Peyer's patch (tissue), 4 donors: ENCODE measurements around the gene GGA1. TPM values are rescaled to one million over a fixed set of nuclear protein-coding genes. Genes with fewer than 3 reads are reported as not detected.

Source experiments
- DNase-seq, 3 donors: peaks; one replicate each; pipeline ENCODE4 v3.0.0-alpha.2; 2017 to 2019
- H3K27ac ChIP-seq, 4 donors: fragments of 200-600 bp; sonication (generic); one replicate each; pipeline ENCODE4 v1.5.1; 2016 to 2019
- H3K27me3 ChIP-seq, 2 donors: fragments of 200-600 bp; sonication (generic); one replicate each; pipeline ENCODE4 v1.5.1; 2019
- H3K36me3 ChIP-seq, 3 donors: fragments of 200-600 bp; sonication (generic); one replicate each; pipeline ENCODE4 v1.5.1; 2016 to 2019
- H3K4me1 ChIP-seq, 4 donors: fragments of 200-600 bp; sonication (generic); one replicate each; pipeline ENCODE4 v1.5.1; 2016 to 2019
- H3K4me3 ChIP-seq, 4 donors: fragments of 200-600 bp; sonication (generic); 1 replicate in 3 of 4; 2 replicates in 1 of 4; pipeline ENCODE4 v1.5.1; 2016 to 2019; ENCODE audit warnings: mild to moderate bottlenecking in 1 of 4
- H3K9me3 ChIP-seq, 4 donors: fragments of 200-600 bp; sonication (generic); one replicate each; pipeline ENCODE4 v1.5.1; 2016 to 2019; ENCODE audit warnings: mild to moderate bottlenecking in 1 of 4
- CTCF ChIP-seq, 6 experiments: fragments of 450-650 bp in 4 of 6; fragments of 200-600 bp in 2 of 6; sonication (generic) in 1 of 6; IDR thresholded peaks; one replicate each; pipeline ENCODE4 v1.5.1; 2017 to 2019; ENCODE audit warnings: antibody characterized with exemption in 6 of 6, mild to moderate bottlenecking in 3 of 6, moderate library complexity in 1 of 6
- POLR2A ChIP-seq, 2 donors: fragments of 450-650 bp; IDR thresholded peaks; one replicate each; pipeline ENCODE4 v1.5.1; 2017; ENCODE audit warnings: antibody characterized with exemption in 2 of 2, mild to moderate bottlenecking in 2 of 2, moderate library complexity in 2 of 2
- total RNA-seq, 4 donors: library from RNA; depleted of rRNA; stranded (reverse); fragments of >200 nt; gene quantifications; one replicate each; pipeline ENCODE4 v1.1.0, GENCODE V29; 2016

The GGA1 gene
- total RNA-seq, 4 donors from 2014 or later: 67.1 to 189 (median 117) TPM

GRCh38 chr22:37621352-37621860 lies 12.8 kb downstream of the GGA1 start:
- peak overlapping the region in 1 of 4 donors; percentile 47 for H3K27ac ChIP-seq
- H3K4me1 ChIP-seq: peaks cover 0 to 27% (median 19%) of the 10 kb centered on the region in 4 donors
- TF ChIP-seq CTCF (IDR thresholded peaks at IDR 0.05) (no peak), POLR2A (IDR thresholded peaks at IDR 0.05) (no peak)
- no peaks in the 10 kb centered on the region for H3K27me3 ChIP-seq
- DNase-seq: peak; percentile 44 to 77 (median 77)
- no peak overlapping the region for H3K4me3 ChIP-seq
- peaks cover 0 to 80% (median 0%) of the 10 kb centered on the region in 3 donors for H3K36me3 ChIP-seq
- no peaks in the 10 kb centered on the region for H3K9me3 ChIP-seq

GRCh38 chr22:37623075-37624016 lies 14.7 kb downstream of the GGA1 start:
- Histone ChIP-seq H3K9me3 (no peaks in the 10 kb centered on the region), H3K36me3 (peaks cover 0 to 64% (median 0%) of the 10 kb centered on the region in 3 donors), H3K27ac (peak overlapping the region; percentile 38 to 72 (median 50)), H3K4me3 (no peak overlapping the region), H3K27me3 (no peaks in the 10 kb centered on the region), H3K4me1 (peaks cover 3 to 41% (median 36%) of the 10 kb centered on the region in 4 donors)
- peak; percentile 77 to 86 (median 80) for DNase-seq
- TF ChIP-seq POLR2A (IDR thresholded peaks at IDR 0.05) (no peak), CTCF (IDR thresholded peaks at IDR 0.05) (peak; percentile 63 to 94 (median 72))

GRCh38 chr22:37624017-37624365 lies 15.4 kb downstream of the GGA1 start:
- Histone ChIP-seq H3K4me1 (peaks cover 3 to 41% (median 33%) of the 10 kb centered on the region in 4 donors), H3K27ac (peak overlapping the region; percentile 38 to 72 (median 50)), H3K36me3 (peaks cover 0 to 64% (median 0%) of the 10 kb centered on the region in 3 donors), H3K27me3 (no peaks in the 10 kb centered on the region), H3K9me3 (no peaks in the 10 kb centered on the region), H3K4me3 (no peak overlapping the region)
- peak in 2 of 3 donors; percentile 74 to 81 for DNase-seq
- TF ChIP-seq CTCF (IDR thresholded peaks at IDR 0.05): no peak
- no peak for TF ChIP-seq POLR2A (IDR thresholded peaks at IDR 0.05)

- peaks cover 3 to 41% (median 33%) of the 10 kb centered on the region in 4 donors for H3K4me1 ChIP-seq
- peaks cover 0 to 65% (median 0%) of the 10 kb centered on the region in 3 donors for H3K36me3 ChIP-seq
Measured at GRCh38 chr22:37624876-37625275, 16.2 kb downstream of the GGA1 start.

GRCh38 chr22:37625737-37626136 lies 17.1 kb downstream of the GGA1 start:
- Histone ChIP-seq H3K27ac (peak overlapping the region; percentile 33 to 80 (median 62)), H3K4me3 (no peak overlapping the region), H3K4me1 (peaks cover 3 to 41% (median 33%) of the 10 kb centered on the region in 4 donors), H3K36me3 (peaks cover 0 to 64% (median 0%) of the 10 kb centered on the region in 3 donors), H3K9me3 (no peaks in the 10 kb centered on the region), H3K27me3 (no peaks in the 10 kb centered on the region)
- no peak for DNase-seq
- TF ChIP-seq CTCF (IDR thresholded peaks at IDR 0.05) (no peak), POLR2A (IDR thresholded peaks at IDR 0.05) (no peak)

More at GRCh38 chr22:37624876-37625275, 16.2 kb downstream of the GGA1 start:
- no peaks in the 10 kb centered on the region for H3K27me3 ChIP-seq
- H3K27ac ChIP-seq: peak overlapping the region in 2 of 4 donors; percentile 0 to 42
- no peaks in the 10 kb centered on the region for H3K9me3 ChIP-seq
- TF ChIP-seq CTCF (IDR thresholded peaks at IDR 0.05) (no peak), POLR2A (IDR thresholded peaks at IDR 0.05) (no peak)
- H3K4me3 ChIP-seq: no peak overlapping the region
- DNase-seq: no peak
